ENCODE measurements around the gene MYO1D.

MYO1D gene

DNA sequence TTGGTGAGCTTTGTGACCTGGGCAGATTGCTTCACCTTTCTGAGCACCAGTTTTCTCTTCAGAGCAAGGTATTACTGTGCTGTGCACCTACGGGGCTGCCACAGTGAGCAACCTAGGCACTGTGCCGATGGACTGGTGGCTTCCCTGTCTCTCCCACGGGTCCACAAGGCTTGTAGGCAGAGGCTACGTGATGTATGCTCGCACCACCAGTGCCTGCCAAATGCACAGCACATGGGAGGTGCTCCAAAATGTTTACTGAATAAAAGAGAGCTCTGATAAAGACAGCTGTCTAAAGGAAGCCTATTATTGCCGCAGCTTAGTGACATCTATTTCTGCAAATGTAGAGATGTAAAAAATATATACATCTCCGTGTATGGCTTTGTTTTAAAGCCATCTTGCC lies 251.0 kb downstream of the MYO1D start:
- DNase-seq (ENCODE audit: low read depth, low spot score), result no peak

DNA sequence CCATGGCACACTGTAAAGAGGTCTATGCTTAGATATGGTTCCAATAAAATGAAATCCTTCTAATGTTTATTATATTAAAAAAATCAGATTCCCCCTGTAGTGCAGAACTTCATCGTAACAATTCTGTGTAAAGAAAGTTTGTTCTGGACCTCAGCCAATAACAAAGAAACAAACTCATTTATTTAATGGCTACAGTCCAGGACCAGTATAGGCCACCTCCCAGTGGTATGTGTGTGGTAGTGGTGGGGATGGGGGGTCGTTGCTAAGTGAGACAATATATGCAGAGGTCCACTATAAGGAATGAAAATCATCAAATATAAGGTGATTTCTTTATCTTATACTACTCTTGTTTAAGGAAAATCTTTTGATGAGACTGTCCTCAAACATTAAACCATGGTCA lies 253.7 kb downstream of the MYO1D start:
- DNase-seq (ENCODE audit: low read depth, low spot score), result no peak

DNA sequence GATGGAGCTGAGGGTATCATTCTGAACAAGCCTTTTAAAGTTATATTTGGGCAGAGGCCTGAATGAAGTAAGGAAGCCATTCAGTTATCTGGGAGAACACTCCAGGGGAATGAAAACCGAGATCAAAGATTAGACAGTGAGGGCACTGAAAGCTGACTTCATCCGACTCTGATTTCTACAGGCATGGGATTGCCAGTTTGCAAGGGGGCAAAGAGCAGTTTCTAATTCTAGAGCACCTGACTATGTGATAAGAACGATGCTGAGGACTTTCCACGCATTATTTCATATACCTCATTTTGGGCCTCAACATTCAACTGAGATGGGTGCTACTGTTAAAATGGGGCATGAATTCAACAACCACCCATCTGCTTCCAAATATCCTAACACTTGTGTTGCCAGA lies 254.4 kb downstream of the MYO1D start:
- DNase-seq (ENCODE audit: low read depth, low spot score), result no peak

DNA sequence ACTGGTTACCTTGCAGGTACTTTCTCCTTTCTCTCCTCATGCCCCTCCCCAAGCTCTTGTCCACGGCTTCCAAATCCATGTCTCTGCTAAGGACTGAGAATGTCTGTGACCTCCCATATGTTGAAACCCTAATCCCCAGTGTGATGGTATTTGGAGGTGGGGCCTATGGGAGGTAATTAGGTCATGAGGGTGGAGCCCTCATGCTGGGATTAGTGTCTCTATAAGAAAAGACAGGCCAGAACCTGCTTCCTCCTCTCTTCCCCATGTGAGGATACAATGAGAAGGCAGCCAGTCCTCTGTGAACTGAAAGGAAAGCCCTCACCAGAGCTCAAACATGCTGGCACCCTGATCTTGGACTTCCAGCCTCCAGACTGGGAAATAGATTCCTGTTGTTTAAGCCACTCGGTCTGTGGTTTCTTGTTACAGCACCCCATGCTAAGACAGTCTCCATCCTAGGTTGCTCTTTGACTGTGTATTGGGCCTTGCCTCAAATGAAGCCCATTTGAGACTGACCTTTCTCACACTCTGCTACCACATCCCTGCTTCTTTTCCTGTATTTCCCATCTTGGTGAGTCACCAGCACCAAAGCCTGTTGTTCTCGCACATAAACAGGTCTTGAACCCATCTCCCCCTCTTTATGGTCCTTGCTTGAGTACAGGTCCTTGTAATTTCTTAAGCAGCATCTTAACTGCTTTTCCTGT lies 255.2 kb downstream of the MYO1D start:
- DNase-seq (ENCODE audit: low read depth, low spot score), result no peak

DNA sequence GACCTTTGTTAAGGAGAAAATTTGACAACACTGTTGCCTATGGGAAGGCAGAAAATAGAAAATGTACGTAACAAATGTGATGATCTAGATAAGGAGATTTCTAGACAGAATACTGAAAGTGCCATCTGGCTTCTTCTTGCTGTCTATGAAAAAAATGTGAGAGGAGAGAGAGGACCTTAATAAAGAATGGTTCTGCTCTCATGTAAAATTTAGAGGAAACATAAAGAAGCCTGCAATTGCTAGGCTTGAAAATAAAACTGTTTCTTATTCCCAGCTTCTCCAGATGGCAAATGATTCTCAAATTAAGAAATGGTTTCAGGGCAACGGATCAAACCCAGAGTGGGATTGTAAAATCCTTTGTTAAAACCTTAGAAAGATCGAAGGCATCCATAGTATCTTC lies 261.6 kb downstream of the MYO1D start:
- DNase-seq (ENCODE audit: low read depth, low spot score), result no peak

DNA sequence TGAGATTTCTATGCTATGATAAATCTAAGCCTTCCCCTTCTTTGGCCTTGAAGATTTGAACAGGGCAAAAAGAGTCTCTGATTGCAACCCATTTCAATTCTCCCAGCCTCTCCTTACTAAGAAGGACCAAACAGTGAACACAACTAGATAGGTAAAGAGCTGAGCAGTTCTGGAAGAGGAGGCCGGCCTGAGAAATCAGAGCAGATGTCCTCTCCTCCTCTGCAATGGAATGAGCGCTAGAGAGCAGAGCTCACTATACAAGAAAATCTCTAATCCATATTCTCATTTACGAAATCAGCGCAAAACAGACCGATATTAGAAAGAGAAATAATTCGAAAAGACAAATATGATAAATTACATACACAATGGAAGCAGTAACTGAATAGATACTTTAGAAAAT lies 266.0 kb downstream of the MYO1D start:
- no peak for DNase-seq (ENCODE audit: low read depth, low spot score)

DNA sequence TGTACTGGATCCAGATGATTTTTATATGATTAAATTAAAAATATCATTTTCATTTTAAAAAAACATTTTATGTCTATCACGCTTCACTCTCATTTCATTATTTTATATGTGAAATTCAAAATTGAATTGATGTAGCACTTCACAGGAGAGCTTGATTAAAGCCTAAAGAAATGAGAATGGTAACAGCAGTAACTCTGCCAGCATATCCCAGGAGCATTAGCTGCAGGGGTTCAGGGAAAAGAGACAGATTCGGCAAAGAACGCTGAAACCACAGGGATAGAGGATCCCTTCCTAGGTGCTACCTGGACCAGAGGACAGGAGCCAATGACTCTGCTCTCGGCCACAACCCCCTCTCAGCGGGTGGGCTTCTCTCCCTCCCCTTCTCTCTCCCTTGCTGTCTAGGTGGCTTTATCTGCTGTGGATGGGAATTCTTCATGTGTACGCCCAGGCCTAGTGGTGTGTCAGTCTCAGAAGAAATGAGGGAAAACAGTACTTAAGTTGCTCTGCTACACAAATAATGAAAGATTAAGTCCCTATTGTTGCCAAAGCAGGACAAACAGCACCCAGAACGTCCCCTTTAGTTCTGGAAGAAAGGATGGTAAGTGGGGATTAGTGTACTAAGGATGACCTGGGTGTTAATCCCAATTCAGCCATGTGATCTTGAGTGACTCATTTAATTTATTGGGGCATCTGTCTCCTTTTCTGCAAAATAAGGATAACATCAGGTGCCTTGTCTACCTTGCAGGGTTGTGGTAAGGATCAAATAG lies 266.9 kb downstream of the MYO1D start:
- no peak for DNase-seq (ENCODE audit: low read depth, low spot score)

DNA sequence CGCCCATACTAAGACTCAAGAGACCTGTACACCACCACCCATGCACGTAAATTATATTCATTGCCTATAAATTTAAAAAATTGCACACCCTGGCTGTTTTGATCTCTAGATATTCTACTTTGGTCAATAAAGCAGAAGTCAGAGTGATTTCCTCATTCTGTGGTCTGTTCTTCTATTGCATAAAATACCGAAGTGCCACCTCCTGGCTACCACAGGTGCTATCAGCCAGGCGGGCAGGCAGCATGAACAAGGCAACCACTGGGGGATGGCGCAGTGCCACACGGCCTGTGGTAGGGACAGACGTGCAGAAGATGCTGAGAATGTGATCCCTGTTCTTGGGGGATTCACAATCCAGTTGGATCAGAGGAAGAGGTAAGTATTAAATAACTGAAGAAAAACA lies 267.8 kb downstream of the MYO1D start:
- peak; percentile 27 for DNase-seq (ENCODE audit: low read depth, low spot score)

DNA sequence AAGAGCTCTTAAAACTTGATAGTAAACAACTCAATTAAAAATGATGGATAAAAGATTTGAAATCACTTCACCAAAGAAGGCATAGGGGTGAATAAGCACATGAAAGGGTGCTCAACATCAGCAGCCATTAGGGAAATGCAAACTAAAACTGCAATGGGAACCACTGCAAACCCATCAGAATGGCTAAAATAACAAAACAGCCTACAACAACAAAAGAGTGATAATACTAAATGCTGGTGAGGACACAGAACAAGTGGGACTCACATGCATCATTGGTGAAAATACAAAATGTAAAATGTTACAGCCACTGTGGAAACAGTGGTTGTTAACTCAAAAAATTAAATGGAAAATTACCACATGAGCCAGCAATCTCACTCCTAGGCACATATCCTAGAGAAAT lies 268.7 kb downstream of the MYO1D start:
- DNase-seq (ENCODE audit: low read depth, low spot score), result no peak

DNA sequence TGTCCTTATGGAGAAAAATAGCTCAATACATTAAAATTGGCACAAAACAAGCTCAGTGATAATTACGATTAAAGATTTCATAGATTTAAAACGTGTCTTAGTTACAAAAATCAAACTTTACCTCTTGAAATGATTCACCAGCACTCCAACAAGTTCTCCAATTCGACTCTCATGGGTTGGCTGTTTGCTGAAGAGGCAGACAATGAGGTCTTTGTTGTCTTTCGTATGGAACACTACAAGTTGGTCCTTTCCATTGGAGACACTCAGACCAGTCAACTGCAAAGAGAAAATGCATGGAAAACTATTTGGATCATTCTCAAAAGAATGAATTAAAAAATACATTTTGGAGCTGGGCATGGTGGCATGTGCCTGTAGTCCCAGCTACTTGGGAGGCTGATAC lies 272.0 kb downstream of the MYO1D start:
- DNase-seq (ENCODE audit: low read depth, low spot score), result no peak

DNA sequence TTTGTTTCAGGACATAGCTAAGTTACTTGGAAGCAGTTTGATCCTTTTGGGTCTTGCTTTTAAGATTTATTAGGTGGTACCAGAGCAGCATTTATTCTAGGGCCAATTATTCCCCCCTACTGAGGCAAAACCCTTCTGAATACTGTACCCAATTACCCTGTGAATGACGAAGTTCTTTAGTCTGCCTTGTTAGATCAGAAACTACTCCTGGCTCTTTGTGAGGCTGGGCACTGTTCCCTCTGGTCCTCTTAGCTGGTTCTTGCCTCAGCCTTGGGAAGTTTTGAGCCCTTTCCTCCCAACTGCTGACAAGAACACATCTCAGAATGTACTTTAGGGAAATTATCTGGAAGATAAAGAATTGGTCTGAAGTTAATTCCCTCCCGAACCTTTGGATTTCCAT lies 274.5 kb downstream of the MYO1D start:
- DNase-seq (ENCODE audit: low read depth, low spot score), result no peak

DNA sequence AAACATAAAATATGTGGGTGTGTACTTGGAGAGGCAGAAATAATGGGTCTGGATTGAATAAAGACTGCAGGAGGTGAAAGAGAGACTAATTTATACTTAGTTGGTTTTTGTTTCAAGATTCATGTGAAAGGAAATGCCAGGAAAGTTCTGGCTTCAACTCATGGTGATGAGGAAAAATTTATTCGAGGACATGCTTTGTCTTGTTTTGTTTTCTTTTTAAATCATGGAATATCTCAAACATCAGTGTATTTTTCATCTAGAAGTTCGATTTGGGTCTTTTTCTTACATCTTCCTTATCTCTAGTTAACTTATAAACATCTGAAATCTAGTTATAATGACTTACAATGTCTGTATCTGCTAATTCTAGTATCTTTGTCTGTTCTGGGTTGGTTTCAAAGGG lies 275.1 kb downstream of the MYO1D start:
- DNase-seq (ENCODE audit: low read depth, low spot score), result no peak

DNA sequence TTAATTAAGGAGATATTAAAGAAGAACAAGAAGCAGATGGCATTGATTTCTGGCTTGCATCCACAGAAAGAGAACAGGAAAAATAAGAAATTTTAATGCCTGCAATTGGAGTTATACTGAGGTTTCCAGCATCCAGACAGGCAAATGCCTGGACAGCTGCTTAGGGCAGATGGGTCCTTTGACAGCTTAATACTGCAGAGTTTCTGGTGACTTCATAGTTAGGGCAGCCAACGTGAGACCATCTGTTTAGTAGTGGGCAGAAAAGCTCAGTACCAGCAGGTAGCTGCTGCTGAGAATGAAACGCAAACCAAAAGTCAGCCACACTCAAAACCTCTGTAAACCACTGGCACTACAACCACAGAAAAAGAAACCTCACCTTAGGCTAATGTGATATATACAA lies 280.3 kb downstream of the MYO1D start:
- no peak for DNase-seq (ENCODE audit: low read depth, low spot score)

DNA sequence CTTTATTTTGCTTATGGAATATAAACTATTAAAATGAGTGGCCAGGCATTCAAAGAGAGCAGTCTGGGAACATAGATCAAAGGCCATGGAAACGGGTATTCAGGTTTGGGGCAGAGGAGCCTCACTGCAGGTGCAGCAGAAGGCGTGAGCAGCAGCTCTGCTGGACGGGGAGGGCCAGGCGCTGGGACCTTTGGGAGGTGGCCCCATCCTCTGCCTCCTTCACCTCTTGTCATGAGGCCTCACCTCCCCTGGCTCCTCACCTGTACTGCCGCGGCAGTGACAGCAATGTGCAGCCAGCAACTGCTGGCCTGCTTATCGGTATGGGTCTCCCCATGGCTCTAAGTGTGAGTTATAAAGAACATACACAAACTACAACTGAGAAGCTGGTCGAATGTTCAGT lies 280.7 kb downstream of the MYO1D start:
- no peak for DNase-seq (ENCODE audit: low read depth, low spot score)

DNA sequence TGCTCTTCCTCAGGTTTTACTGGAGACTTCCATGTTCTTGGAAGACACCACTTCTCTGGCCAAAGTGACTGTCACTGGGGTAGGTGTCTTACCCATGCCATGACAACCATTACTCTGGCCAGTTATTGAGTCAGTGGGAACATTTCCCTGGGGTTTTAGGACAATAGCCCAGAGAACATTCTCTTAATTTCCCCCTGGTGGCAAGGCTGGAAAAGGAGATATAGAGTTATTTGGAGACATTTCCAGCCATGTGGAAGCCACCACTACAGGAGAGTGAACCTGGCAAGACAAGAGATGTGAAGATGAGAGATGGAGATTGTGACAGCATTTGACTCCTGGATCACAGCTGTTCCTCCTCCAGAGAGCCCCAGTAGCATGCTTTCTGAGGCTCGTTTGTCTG lies 283.9 kb downstream of the MYO1D start:
- no peak for DNase-seq (ENCODE audit: low read depth, low spot score)

DNA sequence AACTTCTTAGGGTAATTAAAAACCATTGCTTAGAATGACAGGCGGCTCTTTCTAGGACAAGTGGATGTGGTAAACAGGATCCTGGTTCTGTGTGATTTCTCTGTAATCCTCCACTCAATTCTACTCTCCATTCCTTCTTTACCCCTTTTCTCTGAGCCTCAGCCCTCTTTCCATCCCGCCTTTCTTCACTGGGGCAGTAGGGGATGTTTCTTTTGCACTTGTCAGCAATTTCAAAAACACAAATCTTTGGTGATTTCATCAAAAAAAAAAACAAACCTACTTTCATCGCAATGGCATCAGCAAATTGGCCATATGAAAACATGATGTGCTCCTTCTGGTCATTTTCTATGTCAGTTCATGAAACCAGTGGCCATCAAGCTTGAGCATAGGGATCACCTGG lies 285.5 kb downstream of the MYO1D start:
- DNase-seq (ENCODE audit: low read depth, low spot score), result no peak

DNA sequence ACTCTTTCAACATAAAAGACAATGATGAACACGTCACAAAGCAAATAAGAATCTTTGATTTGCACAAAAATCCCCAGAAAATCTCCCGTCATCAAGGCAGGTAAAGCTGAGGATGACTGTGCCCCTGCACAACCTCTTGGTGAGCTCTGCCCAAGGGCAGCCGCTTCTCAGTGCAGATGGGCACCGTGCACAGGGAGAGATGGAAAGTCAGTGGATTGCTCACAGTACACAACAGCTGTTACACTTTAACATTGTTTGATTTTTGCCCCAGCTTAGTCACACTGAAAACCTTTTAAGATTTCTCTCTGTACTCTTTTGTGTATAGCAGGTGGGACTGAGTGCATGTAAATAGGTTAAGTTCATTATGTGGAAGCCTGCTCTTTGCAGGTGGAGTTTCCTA lies 285.9 kb downstream of the MYO1D start:
- DNase-seq (ENCODE audit: low read depth, low spot score), result no peak

DNA sequence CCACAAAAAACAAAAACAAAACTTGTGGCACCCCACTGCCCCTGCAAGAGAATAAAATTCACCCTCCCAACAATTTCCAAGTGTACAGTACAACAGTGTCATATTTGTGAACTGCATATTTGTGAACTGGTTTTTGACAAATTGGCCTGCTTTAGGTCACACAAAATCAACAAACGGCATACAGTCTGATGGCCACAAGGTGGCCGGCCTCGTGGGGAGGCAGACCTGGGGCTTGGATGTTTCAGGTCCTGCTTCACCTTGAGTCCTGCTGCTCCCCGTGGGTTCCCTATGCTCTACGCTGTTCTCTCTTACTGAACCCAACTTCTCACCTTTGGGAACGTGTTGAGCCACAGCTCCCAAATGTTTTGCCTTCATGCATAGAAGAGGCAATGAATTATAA lies 287.9 kb downstream of the MYO1D start:
- DNase-seq (ENCODE audit: low read depth, low spot score), result no peak

DNA sequence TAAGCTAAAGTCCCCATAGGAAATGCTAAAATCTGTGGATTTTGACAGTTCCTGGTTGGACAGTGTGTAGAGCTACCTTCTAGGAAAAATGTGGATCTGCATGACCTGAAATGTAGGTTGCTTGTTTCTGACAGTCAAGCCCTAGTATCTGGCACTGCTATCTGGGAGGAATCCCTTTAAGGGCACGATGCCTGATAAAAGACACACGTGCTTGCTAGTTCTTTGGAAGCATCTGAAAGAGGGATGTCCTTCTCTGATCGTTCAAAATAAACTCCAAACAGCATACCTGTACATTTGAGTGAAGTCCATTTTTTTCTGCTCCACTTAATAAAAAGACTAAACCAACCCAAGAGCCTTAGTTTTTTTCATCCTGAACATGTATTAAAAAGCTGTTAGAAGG lies 288.8 kb downstream of the MYO1D start:
- no peak for DNase-seq (ENCODE audit: low read depth, low spot score)

DNA sequence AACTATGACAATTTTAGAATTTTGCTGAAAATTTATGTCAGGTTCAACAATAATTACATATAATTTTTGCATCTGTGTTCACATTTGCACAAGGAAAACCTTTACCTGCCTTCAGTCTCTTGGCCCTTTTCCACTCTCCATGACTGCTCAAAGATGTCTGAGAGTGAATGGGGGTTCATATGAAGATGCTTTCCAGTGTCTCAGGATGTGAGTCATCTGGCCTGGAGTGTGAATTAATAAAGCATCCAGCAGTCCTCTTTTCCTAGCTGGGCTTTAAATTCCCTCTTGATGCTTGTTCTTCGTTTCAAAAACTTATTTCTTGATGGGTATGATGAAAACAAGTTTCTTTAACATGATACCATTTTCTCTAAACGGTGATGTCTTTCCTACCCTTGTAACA lies 290.3 kb downstream of the MYO1D start:
- no peak for DNase-seq (ENCODE audit: low read depth, low spot score)

DNA sequence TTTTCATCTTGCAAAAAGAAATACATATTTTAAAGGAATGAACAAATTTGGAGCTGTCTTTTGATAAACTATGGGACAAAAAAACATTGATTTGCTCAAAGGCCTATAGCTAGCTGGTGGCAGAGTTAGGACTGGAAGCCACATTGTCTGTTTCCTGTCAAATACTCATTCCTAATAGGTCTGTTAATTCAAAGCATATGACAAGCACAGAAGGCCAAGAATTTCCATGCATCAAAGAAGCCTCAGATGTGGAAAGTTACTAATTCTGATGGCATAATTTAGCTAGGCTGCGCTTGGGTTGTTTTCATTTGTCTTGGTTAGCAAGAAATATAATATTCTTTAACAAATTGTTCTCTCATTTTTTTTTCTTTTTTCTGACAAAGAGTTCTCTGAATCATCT lies 292.1 kb downstream of the MYO1D start:
- no peak for DNase-seq (ENCODE audit: low read depth, low spot score)

DNA sequence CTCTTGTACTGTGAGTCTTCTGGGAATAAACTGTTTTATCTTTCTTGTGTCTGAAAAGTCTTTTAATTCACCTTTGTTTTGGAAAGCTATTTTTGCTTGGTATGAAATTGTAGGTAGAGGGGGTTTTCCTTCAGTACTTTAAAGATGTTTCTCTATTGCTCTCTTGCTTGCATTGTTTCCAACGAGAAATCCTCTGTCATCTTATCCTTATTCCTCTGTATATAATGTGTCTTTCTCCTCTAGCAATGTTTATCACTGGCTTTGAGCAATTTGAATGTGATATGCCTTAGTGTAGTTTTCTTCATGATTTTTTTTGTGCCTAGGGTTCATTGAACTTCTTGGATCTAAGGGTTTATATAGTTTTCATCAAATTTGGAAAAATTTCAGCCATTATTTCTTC lies 293.9 kb downstream of the MYO1D start:
- DNase-seq (ENCODE audit: low read depth, low spot score), result no peak

DNA sequence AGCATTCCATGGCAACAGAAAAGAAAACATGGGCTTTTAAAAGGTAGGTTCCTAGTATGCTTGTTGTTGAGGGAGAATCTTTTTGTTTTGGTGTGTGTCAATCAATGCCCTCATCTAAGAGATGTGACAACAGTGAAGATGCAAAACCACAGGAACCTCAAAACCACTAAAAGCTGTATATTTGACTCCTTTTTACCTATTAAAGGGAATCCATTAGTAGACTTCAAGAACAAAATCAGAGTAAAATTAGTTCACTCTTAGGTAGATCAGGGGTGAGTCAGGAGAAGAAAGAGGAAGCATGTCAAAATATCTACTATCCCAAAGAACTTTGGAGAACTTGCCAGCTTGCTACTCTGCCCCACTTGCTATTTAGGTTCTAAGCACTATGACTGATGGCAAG lies 301.1 kb downstream of the MYO1D start:
- no peak for DNase-seq (ENCODE audit: low read depth, low spot score)

DNA sequence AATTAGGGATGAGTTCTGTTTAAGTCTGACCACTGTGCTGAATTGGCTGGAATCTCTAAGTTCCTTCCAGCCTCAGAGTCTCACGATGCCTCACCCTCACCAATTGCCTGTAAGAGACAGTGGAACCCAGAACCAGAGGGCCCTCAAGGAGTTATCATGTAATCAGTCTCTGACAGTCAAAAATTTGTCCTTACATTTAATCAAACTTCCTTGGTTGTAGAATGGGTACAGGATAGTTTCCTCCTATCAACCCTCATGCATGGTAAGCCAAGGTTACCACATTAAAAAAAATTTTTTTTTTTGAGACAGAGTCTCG lies 306.9 kb downstream of the MYO1D start:
- DNase-seq (ENCODE audit: low read depth, low spot score), result no peak
